Measurements from ENCODE around the gene TYRO3. TPM values are rescaled to one million over a fixed set of nuclear protein-coding genes. Genes with fewer than 3 reads are reported as not detected.

The TYRO3 gene
- total RNA-seq (2021) (30.3 and 30.8 TPM in 2 replicates), Bru-seq, nascent RNA (percentile 43 among the genes with signal in this experiment), BruChase-seq, experiment 1, labeled RNA remaining after a 2-hour chase (percentile 42 among the genes with signal in this experiment), BruChase-seq, experiment 2, labeled RNA remaining after a 6-hour chase (percentile 57 among the genes with signal in this experiment)
- long read RNA-seq, full-length matches to known transcripts: 8 of 11 reads
- long read RNA-seq, partial matches to known transcripts: 1 of 11 reads
- long read RNA-seq, other reads (novel, unspliced or antisense): 2 of 11 reads

DNA sequence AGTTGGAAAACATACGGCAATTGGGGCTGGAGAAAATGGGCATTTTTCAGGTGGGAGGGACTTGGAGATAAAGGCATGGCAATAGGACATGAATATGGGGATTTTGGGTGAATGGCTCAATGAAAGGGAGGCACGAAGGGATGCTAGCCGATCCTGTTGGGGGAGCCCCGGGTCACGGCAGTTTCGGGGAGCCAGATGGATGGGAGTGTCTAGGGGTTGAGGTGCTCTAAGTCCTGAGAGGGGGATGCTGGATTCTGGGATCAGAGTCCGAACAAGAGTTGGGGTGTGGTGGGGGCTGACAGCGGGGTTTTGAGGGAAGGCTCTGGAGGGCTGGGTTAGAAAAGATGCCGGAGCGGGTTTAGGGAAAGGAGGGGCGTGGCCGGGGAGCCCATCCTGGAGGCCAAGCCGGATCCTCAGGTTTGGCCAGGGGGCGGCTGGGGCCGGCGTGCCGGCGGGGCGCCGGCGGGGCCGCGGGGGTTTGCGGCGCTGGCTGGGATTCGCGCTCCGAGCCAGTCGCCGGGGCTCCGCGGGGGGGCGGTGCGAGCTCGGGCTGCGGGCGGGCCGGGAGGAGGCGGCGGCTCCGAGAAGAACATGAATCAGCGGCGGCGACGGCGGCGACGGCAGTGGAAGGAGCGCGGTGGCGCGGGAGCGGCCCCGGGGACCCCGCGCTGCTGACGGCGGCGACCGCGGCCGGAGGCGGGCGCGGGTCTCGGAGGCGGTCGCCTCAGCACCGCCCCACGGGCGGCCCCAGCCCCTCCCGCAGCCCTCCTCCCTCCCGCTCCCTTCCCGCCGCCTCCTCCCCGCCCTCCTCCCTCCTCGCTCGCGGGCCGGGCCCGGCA lies at the start of gene TYRO3:
Gene TYRO3, plus strand, starts transcription at position 813 of the 839 bp plus-strand sequence. CDS start 46 bp downstream, outside the sequence.
- Histone ChIP-seq H3K27ac (no peak within 1 kb of the TSS), H2AFZ (peak within 1 kb of the TSS; percentile 81), H3F3A (ENCODE audit: insufficient read depth, low read depth) (peaks cover 12% of the 10 kb centered on the region), H4K20me1 (ENCODE audit: insufficient read depth) (no peaks in the 10 kb centered on the region), H3K4me2 (peak within 1 kb of the TSS; percentile 93), H3K27me3 (ENCODE audit: insufficient read depth, low read depth) (no peaks in the 10 kb centered on the region), H3K36me3 (ENCODE audit: low read depth) (no peaks in the 10 kb centered on the region), H3K4me1 (replicated peaks; ENCODE audit: insufficient read depth) (peaks cover 17% of the 10 kb centered on the region; the same call in 1 of the 2 replicates), H3K4me3 (peak within 1 kb of the TSS; percentile 62; the same call in 1 of the 2 replicates), H3K9me3 (ENCODE audit: insufficient read depth, low read depth) (no peaks in the 10 kb centered on the region), H3K9me2 (ENCODE audit: insufficient read depth) (no peaks in the 10 kb centered on the region), H3K79me2 (ENCODE audit: low read depth) (no peaks in the 10 kb centered on the region)
- BruUV-seq (replicated peaks): no TSS peak
- ChIA-PET CTCF (interaction anchor here (0.6 to 1.3 kb wide), 2 partner anchors 58 to 215 kb away, joined by 3 to 5 read pairs; partner anchors contain the start of gene MAPKBP1), POLR2A (ENCODE audit: unreplicated experiment) (no interaction called here)
- intact Hi-C loops (cut with micrococcal nuclease; ENCODE audit: unreplicated experiment): loop anchor here (10.0 kb wide), 1 partner anchor 256 kb away; no protein-coding TSS in a partner anchor
- peak in 1 of 2 experiments; percentile 62 for DNase-seq
- no peak for TF ChIP-seq EZH2 (IDR thresholded peaks at IDR 0.05; ENCODE audit: low read depth)

DNA sequence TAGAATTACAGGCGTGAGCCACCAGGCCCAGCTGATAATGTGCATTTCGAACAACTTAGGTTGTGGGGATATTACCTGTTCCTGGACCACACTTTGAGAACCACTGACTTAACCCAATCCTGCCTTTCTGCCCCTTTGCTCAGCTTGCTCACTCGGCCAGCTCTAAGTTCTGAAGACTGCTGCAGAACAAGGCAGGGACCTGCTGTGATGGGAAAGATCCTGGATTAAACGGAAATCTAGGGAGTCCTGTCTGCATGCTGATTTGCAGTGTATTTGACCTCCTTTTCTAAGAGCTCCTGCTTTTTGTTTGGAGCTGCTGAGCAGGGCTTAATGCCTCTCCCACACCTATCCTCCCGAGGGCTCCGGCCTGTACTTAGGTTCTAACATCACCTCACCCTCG lies 48.3 kb upstream of the TYRO3 start:
- H3K36me3 ChIP-seq (ENCODE audit: low read depth): no peaks in the 10 kb centered on the region
- H4K20me1 ChIP-seq (ENCODE audit: insufficient read depth): no peaks in the 10 kb centered on the region
- H2AFZ ChIP-seq: no peak overlapping the region
- no peak overlapping the region for H3K4me2 ChIP-seq
- intact Hi-C loops (cut with micrococcal nuclease; ENCODE audit: unreplicated experiment): no loop called here
- H3K4me1 ChIP-seq (replicated peaks; ENCODE audit: insufficient read depth): no peaks in the 10 kb centered on the region
- H3K9me2 ChIP-seq (ENCODE audit: insufficient read depth): no peaks in the 10 kb centered on the region
- no peaks in the 10 kb centered on the region for H3K27me3 ChIP-seq (ENCODE audit: insufficient read depth, low read depth)
- H3F3A ChIP-seq (ENCODE audit: insufficient read depth, low read depth): no peaks in the 10 kb centered on the region
- no peak for DNase-seq
- BruUV-seq (replicated peaks): no TSS peak
- CTCF ChIA-PET: no interaction called here
- TF ChIP-seq EZH2 (IDR thresholded peaks at IDR 0.05; ENCODE audit: low read depth): no peak
- TF ChIP-seq, protein P1, sequence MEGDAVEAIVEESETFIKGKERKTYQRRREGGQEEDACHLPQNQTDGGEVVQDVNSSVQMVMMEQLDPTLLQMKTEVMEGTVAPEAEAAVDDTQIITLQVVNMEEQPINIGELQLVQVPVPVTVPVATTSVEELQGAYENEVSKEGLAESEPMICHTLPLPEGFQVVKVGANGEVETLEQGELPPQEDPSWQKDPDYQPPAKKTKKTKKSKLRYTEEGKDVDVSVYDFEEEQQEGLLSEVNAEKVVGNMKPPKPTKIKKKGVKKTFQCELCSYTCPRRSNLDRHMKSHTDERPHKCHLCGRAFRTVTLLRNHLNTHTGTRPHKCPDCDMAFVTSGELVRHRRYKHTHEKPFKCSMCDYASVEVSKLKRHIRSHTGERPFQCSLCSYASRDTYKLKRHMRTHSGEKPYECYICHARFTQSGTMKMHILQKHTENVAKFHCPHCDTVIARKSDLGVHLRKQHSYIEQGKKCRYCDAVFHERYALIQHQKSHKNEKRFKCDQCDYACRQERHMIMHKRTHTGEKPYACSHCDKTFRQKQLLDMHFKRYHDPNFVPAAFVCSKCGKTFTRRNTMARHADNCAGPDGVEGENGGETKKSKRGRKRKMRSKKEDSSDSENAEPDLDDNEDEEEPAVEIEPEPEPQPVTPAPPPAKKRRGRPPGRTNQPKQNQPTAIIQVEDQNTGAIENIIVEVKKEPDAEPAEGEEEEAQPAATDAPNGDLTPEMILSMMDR (conservative IDR thresholded peaks at IDR 0.05): no peak
- no peak overlapping the region for H3K27ac ChIP-seq
- no peaks in the 10 kb centered on the region for H3K9me3 ChIP-seq (ENCODE audit: insufficient read depth, low read depth)
- H3K4me3 ChIP-seq: no peak overlapping the region
- POLR2A ChIA-PET (ENCODE audit: unreplicated experiment): interaction anchor here (0.6 kb wide), 1 partner anchor 69 kb away, joined by 7 read pairs; no protein-coding TSS in a partner anchor
- H3K79me2 ChIP-seq (ENCODE audit: low read depth): no peaks in the 10 kb centered on the region

DNA sequence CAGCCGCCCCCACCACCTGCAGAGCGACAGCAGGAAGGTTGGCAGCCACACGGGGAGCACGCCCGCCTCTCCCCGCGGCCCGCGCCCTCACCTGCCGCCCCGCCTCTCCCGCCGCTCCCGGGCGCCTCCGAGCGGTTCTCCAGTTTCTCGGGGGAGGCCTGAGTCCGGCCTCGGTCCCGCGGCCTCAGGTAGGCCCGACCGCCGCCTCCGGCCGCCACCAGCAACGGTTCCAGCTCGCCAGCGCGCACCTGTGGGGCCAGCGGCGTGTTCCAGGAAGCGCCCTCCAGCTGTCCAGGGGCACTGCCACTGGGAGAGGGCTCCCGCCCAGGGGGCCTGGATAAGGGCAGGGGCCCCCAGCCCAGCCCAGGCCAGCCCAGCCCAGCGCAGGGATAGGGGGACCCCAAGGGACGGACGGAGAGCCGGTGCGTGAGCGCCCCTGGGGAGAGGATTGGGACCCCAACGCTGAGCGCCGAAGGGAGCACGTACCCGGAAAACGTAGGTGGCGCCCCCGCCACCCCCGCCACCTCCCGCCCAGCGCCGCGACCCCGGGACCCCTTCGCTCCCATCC lies 47.6 kb upstream of the TYRO3 start:
- intact Hi-C loops (cut with micrococcal nuclease; ENCODE audit: unreplicated experiment): no loop called here
- DNase-seq: no peak

More for the DNA sequence above, 47.6 kb upstream of the TYRO3 start:
- Histone ChIP-seq H2AFZ (no peak overlapping the region), H3K9me3 (ENCODE audit: insufficient read depth, low read depth) (no peaks in the 10 kb centered on the region), H3K27ac (no peak overlapping the region), H3K27me3 (ENCODE audit: insufficient read depth, low read depth) (no peaks in the 10 kb centered on the region), H3K79me2 (ENCODE audit: low read depth) (no peaks in the 10 kb centered on the region), H3K9me2 (ENCODE audit: insufficient read depth) (no peaks in the 10 kb centered on the region), H3K4me1 (replicated peaks; ENCODE audit: insufficient read depth) (no peaks in the 10 kb centered on the region), H3K4me3 (no peak overlapping the region), H4K20me1 (ENCODE audit: insufficient read depth) (no peaks in the 10 kb centered on the region), H3K36me3 (ENCODE audit: low read depth) (no peaks in the 10 kb centered on the region), H3F3A (ENCODE audit: insufficient read depth, low read depth) (no peaks in the 10 kb centered on the region), H3K4me2 (no peak overlapping the region)
- TF ChIP-seq EZH2 (IDR thresholded peaks at IDR 0.05; ENCODE audit: low read depth): no peak
- TF ChIP-seq, protein P1 (conservative IDR thresholded peaks at IDR 0.05): no peak
- ChIA-PET POLR2A (ENCODE audit: unreplicated experiment) (interaction anchor here (0.6 kb wide), 1 partner anchor 68 kb away, joined by 7 read pairs; no protein-coding TSS in a partner anchor), CTCF (no interaction called here)
- no TSS peak for BruUV-seq (replicated peaks)
